NCI-H2029 (cell line): Measurements from ENCODE around the gene GPT2.
"Not testable (repeated sequence)": the region's sequence is repeated elsewhere in the genome, so short reads cannot be mapped to it uniquely, and the experiment has no call there.

Experiments used
- DNase-seq: peaks from one replicate; lab custom pipeline; 2025; lab: John Stamatoyannopoulos, UW

The GPT2 gene

GRCh38 chr16:46866286-46866685 lies 17.9 kb upstream of the GPT2 start:
- no peak for DNase-seq

DNA sequence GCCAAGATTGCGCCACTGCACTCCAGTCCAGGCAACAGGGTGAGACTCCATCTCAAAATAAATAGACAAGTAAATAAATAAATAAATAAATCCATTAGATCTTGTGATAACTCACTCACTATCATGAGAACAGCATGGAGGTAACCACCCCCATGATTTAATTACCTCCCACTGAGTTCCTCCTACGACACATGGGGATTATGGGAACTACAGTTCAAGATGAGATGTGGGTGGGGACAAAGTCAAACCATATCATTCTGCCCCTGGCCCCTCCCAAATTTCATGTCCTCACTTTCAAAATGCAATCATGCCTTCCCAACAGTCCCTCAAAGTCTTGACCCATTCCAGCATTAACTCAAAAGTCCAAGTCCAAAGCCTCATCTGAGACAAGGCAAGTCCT lies 16.7 kb upstream of the GPT2 start:
- not testable (repeated sequence) for DNase-seq

- not testable (repeated sequence) for DNase-seq
These were observed 15.3 kb upstream of the GPT2 start for GRCh38 chr16:46868891-46869290.

DNA sequence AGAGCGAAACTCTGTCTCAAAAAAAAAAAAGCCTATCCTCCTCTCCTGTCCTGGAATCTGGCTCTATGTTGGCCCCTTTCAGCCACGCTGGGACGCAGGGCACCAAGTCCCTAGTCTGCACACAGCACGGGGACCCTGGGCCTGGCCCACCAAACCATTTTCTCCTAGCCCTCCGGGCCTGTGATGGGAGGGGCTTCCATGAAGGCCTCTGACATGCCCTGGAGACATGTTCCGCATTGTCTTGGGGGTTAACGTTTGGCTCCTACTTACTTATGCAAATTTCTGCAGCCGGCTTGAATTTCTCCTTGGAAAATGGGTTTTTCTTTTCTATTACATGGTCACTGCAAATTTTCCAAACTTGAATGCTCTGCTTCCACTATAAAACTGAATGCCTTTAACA lies 12.6 kb upstream of the GPT2 start:
- no peak for DNase-seq

GRCh38 chr16:46873201-46873600 lies 11.0 kb upstream of the GPT2 start:
- DNase-seq = no peak

DNA sequence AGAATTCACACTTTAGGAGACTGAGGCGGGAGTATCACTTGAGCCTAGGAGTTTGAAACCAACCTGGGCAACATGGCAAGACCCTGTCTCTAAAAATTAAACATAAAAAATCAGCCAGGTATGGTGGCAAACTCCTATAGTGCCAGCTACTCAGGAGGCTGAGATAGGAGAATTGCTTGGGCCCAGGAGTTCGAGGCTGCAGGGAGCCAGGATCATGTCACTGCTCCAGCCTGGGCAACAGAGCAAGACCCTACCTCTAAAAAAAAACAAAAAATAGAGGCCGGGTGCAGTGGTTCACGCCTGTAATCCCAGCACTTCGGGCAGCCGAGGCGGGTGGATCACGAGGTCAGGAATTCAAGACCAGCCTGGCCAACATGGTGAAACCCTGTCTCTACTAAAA lies 8.9 kb upstream of the GPT2 start:
- no peak for DNase-seq

DNA sequence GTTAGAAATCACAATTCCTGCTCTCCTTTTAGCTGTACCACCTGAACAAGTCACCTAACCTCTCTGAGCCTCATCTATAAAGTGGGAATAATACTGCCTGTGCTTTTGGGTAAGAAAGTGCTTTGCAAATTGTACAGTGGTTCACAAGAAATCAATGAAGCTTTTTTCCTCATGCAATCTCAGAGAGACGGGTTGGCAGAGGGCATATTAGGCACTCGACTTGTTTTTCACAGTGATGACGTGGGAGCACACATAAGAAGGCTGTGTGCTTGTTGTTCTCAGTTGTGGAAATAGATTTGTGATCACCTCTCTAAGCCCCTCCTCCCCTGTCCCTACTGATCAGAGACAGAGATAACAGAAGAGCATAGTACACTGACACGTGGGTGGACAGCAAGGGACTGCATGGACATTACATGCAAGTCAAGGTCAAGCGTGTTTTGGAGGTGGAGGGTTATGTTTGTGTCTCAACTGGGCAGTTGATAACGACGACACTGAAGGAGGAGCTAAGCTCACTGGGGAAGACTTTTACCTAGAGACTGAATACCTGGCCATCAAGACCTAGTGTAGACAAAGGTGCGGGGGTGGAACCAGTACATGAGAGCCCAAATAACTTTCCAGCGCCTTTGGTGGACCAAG lies 1.7 kb upstream of the GPT2 start:
- peak; percentile 20 for DNase-seq

GRCh38 chr16:46882940-46883307 lies 1.2 kb upstream of the GPT2 start:
- no peak for DNase-seq

DNA sequence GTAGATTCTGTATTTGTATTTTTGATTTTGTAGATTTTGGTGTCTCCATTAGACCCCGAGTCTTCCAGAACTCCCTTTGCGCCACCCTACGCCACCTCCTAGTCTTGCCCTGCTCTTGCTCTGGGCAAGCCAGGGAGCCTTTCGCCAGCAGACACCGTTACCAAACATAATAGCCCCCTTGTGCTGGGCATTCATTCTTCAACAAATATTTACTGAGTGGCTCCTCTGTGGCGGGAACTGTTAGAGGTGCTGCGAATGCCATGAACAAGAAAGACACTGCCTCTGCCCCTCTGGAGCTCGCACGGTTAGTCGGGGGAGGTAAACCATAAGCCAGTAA lies 841 bp upstream of the GPT2 start:
- peak; percentile 44 for DNase-seq

- no peak for DNase-seq
These were observed 541 bp downstream of the GPT2 start for GRCh38 chr16:46884513-46885293.

DNA sequence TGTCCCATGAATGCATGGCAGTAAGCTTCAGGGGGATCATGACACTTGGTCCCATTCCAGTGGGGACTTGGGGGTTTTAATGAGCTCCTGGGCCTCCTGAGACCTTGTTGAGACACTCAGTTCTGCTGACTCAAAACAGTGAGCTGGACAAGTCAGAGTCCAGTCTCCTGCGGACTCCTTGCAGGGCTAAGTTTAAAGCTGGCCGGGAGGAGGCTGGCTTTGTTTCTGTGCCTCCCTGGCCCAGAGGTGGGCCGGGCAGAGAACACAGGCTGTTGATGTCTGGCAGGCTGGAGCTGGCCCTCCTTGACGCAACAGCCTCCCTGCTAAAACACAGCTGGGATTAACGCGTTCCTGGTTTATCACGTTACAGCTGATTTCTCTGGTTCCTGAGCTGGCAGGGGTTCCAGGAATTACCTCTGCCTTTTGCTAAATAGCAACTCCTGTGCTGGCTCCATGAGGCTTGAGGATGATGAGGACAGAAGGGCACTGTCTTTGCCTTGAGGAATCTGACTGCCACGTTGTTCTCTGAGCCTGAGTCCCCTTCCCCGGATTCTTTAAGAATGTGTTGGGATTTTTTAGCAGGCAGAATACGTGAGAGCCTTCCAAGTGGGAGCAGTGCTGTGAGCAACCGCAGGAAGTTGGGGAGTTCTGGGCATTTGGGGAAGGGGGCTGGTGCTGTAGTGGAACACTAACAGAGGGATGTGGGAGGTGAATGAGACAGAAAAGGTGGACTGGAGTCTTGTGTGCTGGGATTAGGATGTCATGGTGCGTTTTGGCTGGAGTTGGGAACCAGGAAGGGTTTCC lies 2.0 kb downstream of the GPT2 start:
- no peak for DNase-seq

- no peak for DNase-seq
These were observed 2.8 kb downstream of the GPT2 start for GRCh38 chr16:46886764-46887523.

DNA sequence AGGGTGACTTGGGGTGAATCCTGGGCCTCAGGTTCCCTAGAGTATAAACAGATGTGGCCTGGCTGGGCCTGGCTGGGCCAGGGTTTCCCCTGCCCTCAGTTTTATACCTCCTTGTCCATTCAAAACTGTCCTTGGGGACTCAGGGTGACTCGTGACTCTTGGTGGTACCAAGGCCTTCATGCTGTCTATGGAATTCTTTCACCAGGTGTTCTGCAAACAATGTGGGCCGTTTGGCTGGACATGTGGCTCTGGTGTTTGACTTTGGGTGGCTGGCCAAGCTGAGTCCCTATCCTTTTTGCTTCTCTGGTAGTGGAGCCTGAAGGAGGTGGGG lies 3.3 kb downstream of the GPT2 start:
- DNase-seq = no peak

GRCh38 chr16:46889245-46889941 lies 5.2 kb downstream of the GPT2 start:
- DNase-seq = no peak

DNA sequence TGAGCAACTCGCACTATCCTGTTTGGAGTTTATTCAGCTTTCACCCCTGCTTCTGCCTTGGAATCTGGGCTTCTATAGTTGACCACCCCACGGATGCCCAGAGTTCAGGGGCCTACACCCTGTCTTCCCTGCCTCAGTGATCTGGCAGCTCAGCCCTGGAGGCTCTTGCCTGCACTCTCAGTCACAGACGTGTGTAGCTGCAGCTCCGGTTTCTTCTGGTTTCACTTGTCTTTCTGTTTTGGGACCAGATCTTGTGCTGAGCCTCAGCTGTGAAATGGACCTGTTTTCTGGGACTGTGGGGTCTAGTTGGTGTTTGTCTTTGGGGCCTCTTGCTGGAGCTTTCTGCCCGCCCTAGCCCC lies 5.8 kb downstream of the GPT2 start:
- DNase-seq = no peak

DNA sequence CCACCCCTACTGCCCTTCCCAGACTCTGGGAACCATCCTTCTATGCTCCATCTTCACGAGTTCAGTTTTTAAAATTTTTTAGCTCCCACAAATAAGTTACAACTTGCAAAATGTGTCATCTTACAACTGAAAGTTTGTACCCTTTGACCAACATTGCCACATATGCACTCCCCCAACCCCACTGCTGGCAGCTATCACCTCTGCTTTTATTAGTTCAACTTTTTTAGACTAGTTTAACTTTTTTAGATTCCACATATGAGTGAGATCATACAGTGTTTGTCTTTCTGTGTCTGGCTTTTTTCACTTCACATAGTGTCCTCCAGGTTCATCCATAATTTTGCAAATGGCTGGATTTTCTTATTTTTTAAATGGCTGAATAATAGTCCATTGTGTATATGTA lies 7.7 kb downstream of the GPT2 start:
- no peak for DNase-seq

DNA sequence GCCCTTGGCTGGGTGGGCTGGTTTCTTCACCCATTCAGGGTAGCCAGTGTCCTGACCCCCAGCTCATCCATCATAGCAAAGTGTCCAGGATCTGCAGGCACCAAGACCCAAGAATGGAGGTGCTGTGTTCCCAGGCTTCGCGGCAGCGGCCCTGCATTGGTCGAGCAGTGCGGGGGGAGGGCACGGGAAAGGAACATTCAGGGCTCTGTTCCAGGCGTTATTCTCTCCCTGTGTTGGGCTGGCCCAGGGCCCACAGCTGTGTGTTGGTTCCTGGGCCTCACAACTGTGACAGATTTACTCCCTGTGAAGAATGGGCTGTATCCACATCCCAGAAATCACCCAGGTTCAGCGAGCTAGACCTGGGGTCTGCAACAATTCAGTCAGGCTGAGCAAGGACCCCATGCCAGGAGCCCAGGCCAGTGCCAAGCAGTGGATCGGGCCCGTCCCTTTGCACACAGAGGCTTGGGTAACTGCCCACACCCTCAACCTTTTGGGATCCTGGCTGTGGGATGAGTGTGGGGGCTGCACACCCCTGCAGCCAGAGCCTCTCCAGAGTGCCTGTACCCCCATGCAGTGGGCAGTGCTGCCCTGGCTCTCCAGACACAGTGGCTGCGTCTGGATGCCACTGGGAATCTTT lies 10.0 kb downstream of the GPT2 start:
- DNase-seq = no peak

- DNase-seq = no peak
These were observed 11.5 kb downstream of the GPT2 start for GRCh38 chr16:46895399-46896313.

DNA sequence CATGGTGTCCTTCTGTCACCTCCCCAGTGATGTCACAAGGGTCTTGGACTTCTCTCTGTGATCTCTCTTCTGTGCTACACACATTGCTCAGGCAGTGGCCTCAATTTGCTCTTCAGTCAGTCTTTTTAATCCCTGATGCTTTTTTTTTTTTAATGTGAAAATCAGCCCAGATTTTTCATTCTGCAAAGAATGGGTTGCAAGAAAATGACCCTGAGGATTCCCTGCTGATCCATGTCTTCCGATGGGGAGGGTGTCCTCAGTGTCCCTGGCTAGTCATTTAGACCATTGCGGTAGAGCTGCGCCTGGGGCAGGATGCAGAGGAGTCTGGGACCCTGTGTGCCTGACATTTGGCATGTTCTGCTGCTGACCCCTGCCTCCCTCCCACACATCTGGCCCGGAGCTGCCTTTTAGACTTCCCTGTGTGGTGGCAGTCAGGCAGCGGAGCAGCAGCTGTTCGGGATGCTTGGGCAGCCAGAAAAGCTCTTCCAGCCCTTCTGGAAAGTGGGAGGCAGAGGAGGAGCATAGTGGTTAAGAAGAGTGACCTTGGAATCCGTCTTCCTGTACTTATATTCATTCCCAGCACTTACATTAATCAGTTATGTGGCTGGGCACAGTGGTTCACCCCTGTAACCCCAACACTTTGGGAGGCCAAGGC lies 12.3 kb downstream of the GPT2 start:
- no peak for DNase-seq

GRCh38 chr16:46897471-46897870 lies 13.3 kb downstream of the GPT2 start:
- DNase-seq = no peak
